Keratinocyte (primary cell): ENCODE measurements around the gene DIPK1A. TPM values are rescaled to one million over a fixed set of nuclear protein-coding genes. Genes with fewer than 3 reads are reported as not detected.

Experiments used
- DNase-seq: peaks from one replicate; pipeline ENCODE4 v3.0.0-alpha.2; 2011; ENCODE audit warnings: low read depth, missing footprints, low spot score
- FAIRE-seq: peaks from 2 replicates; lab custom pipeline; 2011; peaks lifted over from hg19 to GRCh38; lab: Jason Lieb, UNC
- H2AFZ ChIP-seq: 2 replicates; pipeline ENCODE4 v1.6.0; 2012; ENCODE audit warnings: low read length, control low read depth, inconsistent platforms; ENCODE audit not compliant: control insufficient read depth
- H3K27ac ChIP-seq: 2 replicates; pipeline ENCODE4 v1.5.1; 2011; ENCODE audit warnings: low read length; ENCODE audit not compliant: control insufficient read depth, insufficient read depth
- H3K27me3 ChIP-seq: 3 replicates; pipeline ENCODE4 v1.6.0; 2011; ENCODE audit warnings: low read length; ENCODE audit not compliant: control insufficient read depth, insufficient read depth; ENCODE audit errors: extremely low read depth
- H3K36me3 ChIP-seq, 2 experiments: 2 replicates in 1 of 2; 3 replicates in 1 of 2; pipeline ENCODE4 v1.5.1; 2011; ENCODE audit warnings: low read length in 2 of 2, mild to moderate bottlenecking in 1 of 2; ENCODE audit not compliant: control insufficient read depth in 2 of 2, insufficient read depth in 2 of 2; ENCODE audit errors: extremely low read depth in 1 of 2
- H3K4me1 ChIP-seq: 3 replicates; pipeline ENCODE4 v1.5.1; 2011; ENCODE audit warnings: low read length; ENCODE audit not compliant: control insufficient read depth, insufficient read depth; ENCODE audit errors: extremely low read depth
- H3K4me2 ChIP-seq: 3 replicates; pipeline ENCODE4 v1.6.0; 2011; ENCODE audit warnings: low read depth, low read length; ENCODE audit not compliant: control insufficient read depth, insufficient read depth; ENCODE audit errors: extremely low read depth
- H3K4me3 ChIP-seq, 3 experiments: fragments of 200-600 bp in 1 of 3; sonication (generic) in 1 of 3; 2 replicates in 2 of 3; 3 replicates in 1 of 3; pipeline ENCODE4 v1.5.1; 2011 to 2016; ENCODE audit warnings: low read length in 3 of 3, mild to moderate bottlenecking in 3 of 3, control low read depth in 2 of 3, inconsistent platforms in 1 of 3, low read depth in 1 of 3, mixed read lengths in 1 of 3, mixed run types in 1 of 3, moderate library complexity in 1 of 3; ENCODE audit not compliant: control insufficient read depth in 2 of 3, insufficient read depth in 2 of 3; ENCODE audit errors: extremely low read depth in 1 of 3
- H3K79me2 ChIP-seq: 2 replicates; pipeline ENCODE4 v1.6.0; 2012; ENCODE audit warnings: low read length; ENCODE audit not compliant: control insufficient read depth, insufficient read depth
- H3K9ac ChIP-seq: 3 replicates; pipeline ENCODE4 v1.6.0; 2011; ENCODE audit warnings: low read length; ENCODE audit not compliant: control insufficient read depth, insufficient read depth; ENCODE audit errors: extremely low read depth
- H3K9me1 ChIP-seq: 3 replicates; pipeline ENCODE4 v1.6.0; 2011; ENCODE audit warnings: low read length; ENCODE audit not compliant: control insufficient read depth, insufficient read depth; ENCODE audit errors: extremely low read depth
- H3K9me3 ChIP-seq: 2 replicates; pipeline ENCODE4 v1.5.1; 2012; ENCODE audit warnings: low read depth, low read length; ENCODE audit not compliant: control insufficient read depth
- H4K20me1 ChIP-seq: 3 replicates; pipeline ENCODE4 v1.6.0; 2011; ENCODE audit warnings: low read length; ENCODE audit not compliant: control insufficient read depth, insufficient read depth; ENCODE audit errors: extremely low read depth
- CTCF ChIP-seq, 3 experiments: IDR thresholded peaks in 1 of 3; conservative IDR thresholded peaks in 1 of 3; optimal IDR thresholded peaks in 1 of 3; 2 replicates in 2 of 3; 3 replicates in 1 of 3; pipeline versions ENCODE3 to v1.5.1; 2011; ENCODE audit warnings: low read length in 3 of 3, mild to moderate bottlenecking in 3 of 3, moderate library complexity in 2 of 3, control low read depth in 1 of 3, inconsistent platforms in 1 of 3; ENCODE audit not compliant: insufficient read depth in 2 of 3; ENCODE audit errors: extremely low read depth in 1 of 3
- EZH2 ChIP-seq: IDR thresholded peaks from one replicate; pipeline ENCODE4 v1.6.1; 2012; ENCODE audit warnings: inconsistent platforms, mild to moderate bottlenecking, low read length, moderate library complexity
- dilution Hi-C: fragments of 300-500 bp; cut with MboI; formaldehyde crosslinking; loops from one replicate; pipeline ENCODE4 v1.7.0; 2020; ENCODE audit warnings: low sequenced_read_pairs; ENCODE audit not compliant: extremely low pct_ligation_motif_present
- polyA plus RNA-seq, 5 experiments: library from polyadenylated mRNA; depleted of rRNA in 3 of 5; stranded (reverse) in 3 of 5; stranded (forward) in 1 of 5; unstranded in 1 of 5; fragments of >200 nt; gene quantifications; 1 replicate in 1 of 5; 2 replicates in 3 of 5; 3 replicates in 1 of 5; pipeline versions ENCODE4 v1.2.1 to v1.2.3, GENCODE V29; 2011 to 2012; ENCODE audit warnings: missing spikeins in 2 of 5, low read depth in 1 of 5, low replicate concordance in 1 of 5

The DIPK1A gene
- polyA plus RNA-seq, 1 donor (not counting 4 experiments of a cell fraction or from before 2014, with no cell fraction given), result 22.0 TPM

GRCh38 chr1:93000291-93000690, 39.0 kb upstream of the DIPK1A start:
- dilution Hi-C loops, result no loop called here
- Histone ChIP-seq H3K4me3 (no peak overlapping the region), H2AFZ (no peak overlapping the region), H3K4me2 (no peak overlapping the region), H3K4me1 (peaks cover 6% of the 10 kb centered on the region), H3K9ac (no peak overlapping the region), H3K36me3 (no peaks in the 10 kb centered on the region), H3K9me1 (no peaks in the 10 kb centered on the region), H3K27ac (no peak overlapping the region), H3K27me3 (peaks cover 4% of the 10 kb centered on the region), H4K20me1 (no peaks in the 10 kb centered on the region), H3K79me2 (no peaks in the 10 kb centered on the region), H3K9me3 (no peaks in the 10 kb centered on the region)
- FAIRE-seq (no peak), DNase-seq (no peak)
- TF ChIP-seq CTCF (optimal IDR thresholded peaks at IDR 0.05 in 1 of 3, IDR thresholded peaks at IDR 0.05 in 1 of 3, conservative IDR thresholded peaks at IDR 0.05 in 1 of 3; ENCODE audit: extremely low read depth in 1 of 3, insufficient read depth in 2 of 3, low read length in 3 of 3), result no peak
- TF ChIP-seq EZH2, result no peak

- TF ChIP-seq EZH2 (no peak), CTCF (optimal IDR thresholded peaks at IDR 0.05 in 1 of 3, IDR thresholded peaks at IDR 0.05 in 1 of 3, conservative IDR thresholded peaks at IDR 0.05 in 1 of 3; ENCODE audit: extremely low read depth in 1 of 3, insufficient read depth in 2 of 3, low read length in 3 of 3) (no peak)
Observed at GRCh38 chr1:92998821-92999220, 37.6 kb upstream of the DIPK1A start.

More at GRCh38 chr1:92998821-92999220, 37.6 kb upstream of the DIPK1A start:
- DNase-seq (no peak), FAIRE-seq (no peak)
- Histone ChIP-seq H3K9ac (no peak overlapping the region), H3K36me3 (no peaks in the 10 kb centered on the region), H2AFZ (no peak overlapping the region), H3K27ac (no peak overlapping the region), H3K9me3 (no peaks in the 10 kb centered on the region), H3K9me1 (no peaks in the 10 kb centered on the region), H3K27me3 (no peaks in the 10 kb centered on the region), H3K4me1 (peaks cover 6% of the 10 kb centered on the region), H3K4me2 (no peak overlapping the region), H3K4me3 (no peak overlapping the region), H3K79me2 (no peaks in the 10 kb centered on the region), H4K20me1 (no peaks in the 10 kb centered on the region)
- dilution Hi-C loops, result no loop called here
